Right lobe of liver (tissue), 6 donors: ENCODE data around the gene TREML1. TPM values are rescaled to one million over a fixed set of nuclear protein-coding genes. Genes with fewer than 3 reads are reported as not detected.

ENCODE experiments used
- ATAC-seq, 4 donors: fragments of 200-7000 bp; cut with Tn5 transposase; one replicate each; pipeline ENCODE4 v1.9.1; 2020; ENCODE audit warnings: mild to moderate bottlenecking in 4 of 4, moderate library complexity in 4 of 4
- DNase-seq, 3 donors: peaks; one replicate each; pipeline ENCODE4 v3.0.0-alpha.2; 2020
- H3K27ac ChIP-seq, 3 donors: fragments of 200-600 bp; one replicate each; pipeline ENCODE4 v1.8.0; 2022
- H3K27me3 ChIP-seq, 2 donors: fragments of 200-600 bp; one replicate each; pipeline ENCODE4 v1.8.0; 2022
- H3K36me3 ChIP-seq, 4 donors: fragments of 200-600 bp; sonication (generic) in 1 of 4; one replicate each; pipeline versions ENCODE4 v1.5.1 to v1.8.0; 2017 to 2022; ENCODE audit warnings: control low read depth in 1 of 4
- H3K4me1 ChIP-seq, 4 donors: fragments of 200-600 bp; sonication (generic) in 1 of 4; one replicate each; pipeline versions ENCODE4 v1.5.1 to v1.8.0; 2017 to 2022; ENCODE audit warnings: control low read depth in 1 of 4
- H3K4me3 ChIP-seq, 3 donors: fragments of 200-600 bp; one replicate each; pipeline ENCODE4 v1.8.0; 2022
- H3K9me3 ChIP-seq, 4 donors: fragments of 200-600 bp; sonication (generic) in 1 of 4; one replicate each; pipeline versions ENCODE4 v1.5.1 to v1.8.0; 2017 to 2022; ENCODE audit warnings: control low read depth in 1 of 4
- CTCF ChIP-seq, 4 donors: fragments of 200-600 bp in 3 of 4; fragments of 450-650 bp in 1 of 4; IDR thresholded peaks; one replicate each; pipeline versions ENCODE4 v1.5.1 to v1.8.0; 2016 to 2022; ENCODE audit warnings: antibody characterized with exemption in 4 of 4, mild to moderate bottlenecking in 2 of 4
- POLR2A ChIP-seq: fragments of 450-650 bp; IDR thresholded peaks from one replicate; pipeline ENCODE4 v1.6.1; 2017; ENCODE audit warnings: antibody characterized with exemption, mild to moderate bottlenecking
- WGBS: methylation state at CpG from one replicate; pipeline ENCODE4 v1.1.6; 2018; ENCODE audit warnings: low coverage, low lambda C conversion rate; ENCODE audit not compliant: insufficient coverage; ENCODE audit errors: missing lambda C conversion rate; 5-methylcytosine and 5-hydroxymethylcytosine counted together
- intact Hi-C, 2 donors: fragments of 100-400 bp; cut with DNase I; formaldehyde crosslinking; loops; one replicate each; pipeline versions ENCODE4 v1.11.2 to v1.14.1; 2022
- total RNA-seq, 6 experiments: library from RNA; depleted of rRNA in 2 of 6; stranded (reverse); fragments of >200 nt in 2 of 6; fragmentation: NEBNext Ultra II Directional in 3 of 6; extraction: Animal tissue kit (Norgen Biotek cat#: 25700) in 3 of 6; gene quantifications; one replicate each; pipeline versions ENCODE4 v1.1.0 to v1.2.4, GENCODE V29; 2016 to 2023
- donor health status: DM: no; HTN: yes; CAD: no.
- donor health status: DM: no; HTN: no; CAD: no.
- donor health status: DM: no; HTN: no; CAD: no.
- donor health status: DM: no; HTN: yes; CAD: no.
- donor health status: DM: no; HTN: yes; CAD: no.

The TREML1 gene
- total RNA-seq, 6 experiments from 2014 or later, result 0.43 to 0.62 (median 0.46) TPM; not detected in 3

GRCh38 chr6:41175084-41175483, 20.9 kb upstream of the TREML1 start:
- intact Hi-C loops, result no loop called here
- ATAC-seq, result no peak
- 58% methylated on average over 1 of the region's 1 CpG for WGBS

DNA sequence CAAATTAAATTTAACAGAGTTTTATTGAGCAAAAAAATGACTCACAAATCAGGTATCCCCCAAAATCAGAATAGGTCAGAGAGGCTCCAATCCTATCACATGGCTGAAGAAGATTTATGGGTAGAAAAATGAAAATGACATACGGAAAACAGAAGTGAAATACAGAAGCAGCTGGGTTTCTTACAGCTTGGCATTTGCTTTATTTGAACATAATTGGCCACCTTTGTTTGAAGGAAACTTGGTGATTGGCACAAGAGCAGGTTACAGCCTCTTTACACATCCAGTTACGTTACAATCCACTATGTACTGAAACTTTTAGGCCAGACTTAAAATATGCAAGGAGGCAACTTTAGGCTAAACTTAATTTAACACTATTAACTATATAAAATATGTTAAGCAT, 20.5 kb upstream of the TREML1 start:
- no peak for TF ChIP-seq POLR2A
- no peak for TF ChIP-seq CTCF (IDR thresholded peaks at IDR 0.05)
- H3K4me3 ChIP-seq, result no peak overlapping the region
- H3K27ac ChIP-seq, result no peak overlapping the region
- no peaks in the 10 kb centered on the region for H3K27me3 ChIP-seq
- H3K4me1 ChIP-seq, result no peaks in the 10 kb centered on the region
- H3K36me3 ChIP-seq, result no peaks in the 10 kb centered on the region
- WGBS, result 67% methylated on average over 2 of the region's 2 CpGs
- intact Hi-C loops, result no loop called here
- ATAC-seq (no peak), DNase-seq (no peak)
- H3K9me3 ChIP-seq, result no peaks in the 10 kb centered on the region

More at GRCh38 chr6:41175084-41175483, 20.9 kb upstream of the TREML1 start:
- H3K9me3 ChIP-seq, result no peaks in the 10 kb centered on the region
- H3K27ac ChIP-seq, result no peak overlapping the region
- H3K36me3 ChIP-seq, result no peaks in the 10 kb centered on the region
- H3K27me3 ChIP-seq, result no peaks in the 10 kb centered on the region
- no peaks in the 10 kb centered on the region for H3K4me1 ChIP-seq
- TF ChIP-seq CTCF (IDR thresholded peaks at IDR 0.05) (no peak), POLR2A (no peak)
- H3K4me3 ChIP-seq, result no peak overlapping the region
- no peak for DNase-seq

DNA sequence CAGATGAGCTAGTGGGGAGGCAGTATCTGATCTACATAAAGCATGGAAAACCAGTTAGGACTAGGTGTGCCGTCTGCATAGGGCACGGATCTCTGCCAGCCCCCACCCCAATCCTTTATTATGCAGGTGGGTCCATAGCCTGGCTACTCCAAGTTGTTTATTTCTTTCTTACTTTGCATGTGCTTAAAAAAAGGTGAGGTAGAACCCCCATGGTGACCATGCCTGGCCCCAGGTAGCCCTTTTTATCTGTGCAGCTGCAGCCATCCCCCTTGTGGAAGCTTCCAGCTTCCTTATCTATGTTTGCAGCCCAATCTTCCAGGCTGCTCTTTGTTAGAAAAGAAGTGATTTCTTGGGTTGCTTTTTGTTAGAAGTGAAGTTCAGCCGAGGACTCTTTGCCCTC, 17.8 kb upstream of the TREML1 start:
- 20% methylated on average over 3 of the region's 3 CpGs for WGBS
- H3K4me3 ChIP-seq, result no peak overlapping the region
- H3K4me1 ChIP-seq, result no peaks in the 10 kb centered on the region
- ATAC-seq (no peak), DNase-seq (peak in 1 of 3 donors; percentile 8)
- intact Hi-C loops, result no loop called here
- H3K36me3 ChIP-seq, result no peaks in the 10 kb centered on the region
- no peak for TF ChIP-seq POLR2A
- no peak for TF ChIP-seq CTCF (IDR thresholded peaks at IDR 0.05)
- no peaks in the 10 kb centered on the region for H3K9me3 ChIP-seq
- no peaks in the 10 kb centered on the region for H3K27me3 ChIP-seq
- no peak overlapping the region for H3K27ac ChIP-seq

DNA sequence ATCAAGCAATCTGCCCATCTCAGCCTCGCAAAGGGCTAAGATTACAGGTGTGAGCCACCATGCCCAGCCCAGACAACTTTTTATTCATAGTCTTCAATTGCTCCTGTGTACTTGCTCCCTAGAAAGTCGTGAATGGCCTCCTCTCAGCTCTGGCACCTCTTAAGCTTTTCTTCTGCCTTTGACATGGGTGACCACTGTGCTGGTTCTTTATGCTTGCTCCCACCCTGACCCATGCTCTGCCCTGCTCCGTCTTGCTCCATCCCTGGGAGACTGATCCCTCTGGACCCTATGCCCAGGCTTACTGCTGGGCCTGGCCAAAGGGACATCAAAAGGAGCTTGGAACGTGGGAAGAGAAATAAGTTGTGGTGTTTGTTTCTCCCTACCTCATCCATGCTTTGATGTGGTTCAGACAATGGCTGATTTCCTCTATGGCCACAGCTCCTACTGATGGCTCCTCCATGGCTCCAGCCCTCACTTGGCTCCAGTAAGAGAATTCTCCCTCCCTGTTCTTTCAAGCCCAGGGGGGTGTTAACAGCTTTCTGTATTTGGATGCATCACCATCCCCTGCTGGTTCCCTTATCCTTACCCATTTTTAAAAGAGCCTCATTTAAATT, 16.5 kb upstream of the TREML1 start:
- Histone ChIP-seq H3K27me3 (no peaks in the 10 kb centered on the region), H3K9me3 (no peaks in the 10 kb centered on the region), H3K4me3 (no peak overlapping the region), H3K27ac (no peak overlapping the region), H3K4me1 (no peaks in the 10 kb centered on the region), H3K36me3 (no peaks in the 10 kb centered on the region)
- ATAC-seq (no peak), DNase-seq (peak in 1 of 3 donors; percentile 14)
- TF ChIP-seq CTCF (IDR thresholded peaks at IDR 0.05), result no peak
- no peak for TF ChIP-seq POLR2A
- intact Hi-C loops, result no loop called here
- 61% methylated on average over 4 of the region's 4 CpGs for WGBS
